GM19043 (cell line): ENCODE measurements around the gene ANKRD23.
A peak's percentile ranks its signal among the peaks of the same experiment; 100 is the strongest.

Experiments
- ATAC-seq: cut with Tn5 transposase; IDR thresholded peaks from one replicate; pipeline ENCODE4 v1.9.1; 2021; ENCODE audit warnings: low read depth; ENCODE audit not compliant: unreplicated experiment

Gene ANKRD23

GRCh38 chr2:96877631-96878092 is 33.8 kb upstream of the ANKRD23 start:
- ATAC-seq, result no peak

GRCh38 chr2:96877042-96877451 is 33.2 kb upstream of the ANKRD23 start:
- ATAC-seq, result no peak

GRCh38 chr2:96876269-96877041 is 32.6 kb upstream of the ANKRD23 start:
- ATAC-seq, result no peak

GRCh38 chr2:96875498-96876268 is 31.9 kb upstream of the ANKRD23 start:
- ATAC-seq, result no peak

- no peak for ATAC-seq
Observed at GRCh38 chr2:96874198-96874831, 30.5 kb upstream of the ANKRD23 start.

GRCh38 chr2:96873651-96874096 is 29.9 kb upstream of the ANKRD23 start:
- ATAC-seq, result no peak

GRCh38 chr2:96872591-96873349 is 28.9 kb upstream of the ANKRD23 start:
- ATAC-seq, result no peak

GRCh38 chr2:96870626-96871255 is 26.9 kb upstream of the ANKRD23 start:
- no peak for ATAC-seq

GRCh38 chr2:96869822-96870625 is 26.2 kb upstream of the ANKRD23 start, which contains the start of gene SEMA4C:
TSS of gene SEMA4C (minus strand) at chr2:96870080. CDS start at chr2:96867886, 2,194 bp downstream.
- ATAC-seq, result no peak

- peak; percentile 4 for ATAC-seq
Observed at GRCh38 chr2:96869281-96869821, 25.5 kb upstream of the ANKRD23 start.

GRCh38 chr2:96868555-96869280 is 24.9 kb upstream of the ANKRD23 start:
- peak; percentile 37 for ATAC-seq

- no peak for ATAC-seq
Observed at GRCh38 chr2:96867756-96868554, 24.1 kb upstream of the ANKRD23 start.

GRCh38 chr2:96866986-96867755 is 23.4 kb upstream of the ANKRD23 start:
- no peak for ATAC-seq

GRCh38 chr2:96866586-96866985 is 22.8 kb upstream of the ANKRD23 start:
- no peak for ATAC-seq

- no peak for ATAC-seq
Observed at GRCh38 chr2:96866149-96866548, 22.3 kb upstream of the ANKRD23 start.

GRCh38 chr2:96865654-96866053 is 21.8 kb upstream of the ANKRD23 start:
- no peak for ATAC-seq
